ENCODE results near the gene C19orf53. TPM values are rescaled to one million over a fixed set of nuclear protein-coding genes. Genes with fewer than 3 reads are reported as not detected.
A peak's percentile ranks its signal among the peaks of the same experiment; 100 is the strongest.

The C19orf53 gene
- total and polyA plus RNA-seq, 2 of the 13 experiments (the other 11 are each of a cell fraction or from before 2014, with no cell fraction given), result 129 to 130 TPM

DNA sequence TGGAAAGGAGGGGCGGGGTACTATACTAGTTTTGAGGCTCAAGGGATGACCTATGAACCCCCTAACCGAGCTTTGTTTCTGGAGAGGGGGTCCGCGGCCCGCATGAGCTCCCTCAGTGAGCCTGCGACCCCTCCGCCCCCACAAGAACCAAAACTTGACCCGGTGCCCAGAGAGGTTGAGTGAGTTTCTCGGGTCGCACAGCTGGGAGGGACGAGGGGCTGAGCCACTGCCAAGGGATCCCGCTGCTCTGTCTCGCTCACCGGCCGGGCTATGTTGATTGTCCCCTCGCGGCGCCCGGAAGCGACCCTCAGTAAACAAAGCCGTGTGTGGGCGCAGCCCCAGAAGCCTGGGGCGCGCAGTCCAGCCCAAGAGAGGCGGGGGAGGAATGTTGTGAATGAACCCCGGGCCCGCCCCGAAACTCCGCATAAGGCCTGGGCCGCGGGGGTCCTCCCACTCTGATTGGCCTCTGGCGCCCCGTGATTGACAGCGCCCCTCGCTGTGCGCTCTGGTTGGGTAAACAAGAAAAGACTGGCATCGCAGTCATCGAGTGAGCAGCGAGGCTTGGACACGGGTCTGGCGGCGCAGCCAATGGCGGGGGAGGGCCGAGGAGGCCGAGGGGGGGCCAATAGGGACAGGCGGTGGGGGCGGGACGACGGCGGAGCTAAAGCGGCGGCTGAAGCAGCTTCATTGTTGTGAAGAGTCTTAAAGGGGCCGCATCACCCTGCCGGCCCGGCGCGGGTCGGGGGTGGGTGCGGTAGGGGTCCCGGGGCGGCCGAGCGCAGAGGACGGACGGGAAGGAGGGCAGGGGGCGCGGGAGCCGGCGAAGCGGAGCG, 20.7 kb downstream of the C19orf53 start, which contains the start of gene ZSWIM4 (continued):
- TF ChIP-seq, protein P1, sequence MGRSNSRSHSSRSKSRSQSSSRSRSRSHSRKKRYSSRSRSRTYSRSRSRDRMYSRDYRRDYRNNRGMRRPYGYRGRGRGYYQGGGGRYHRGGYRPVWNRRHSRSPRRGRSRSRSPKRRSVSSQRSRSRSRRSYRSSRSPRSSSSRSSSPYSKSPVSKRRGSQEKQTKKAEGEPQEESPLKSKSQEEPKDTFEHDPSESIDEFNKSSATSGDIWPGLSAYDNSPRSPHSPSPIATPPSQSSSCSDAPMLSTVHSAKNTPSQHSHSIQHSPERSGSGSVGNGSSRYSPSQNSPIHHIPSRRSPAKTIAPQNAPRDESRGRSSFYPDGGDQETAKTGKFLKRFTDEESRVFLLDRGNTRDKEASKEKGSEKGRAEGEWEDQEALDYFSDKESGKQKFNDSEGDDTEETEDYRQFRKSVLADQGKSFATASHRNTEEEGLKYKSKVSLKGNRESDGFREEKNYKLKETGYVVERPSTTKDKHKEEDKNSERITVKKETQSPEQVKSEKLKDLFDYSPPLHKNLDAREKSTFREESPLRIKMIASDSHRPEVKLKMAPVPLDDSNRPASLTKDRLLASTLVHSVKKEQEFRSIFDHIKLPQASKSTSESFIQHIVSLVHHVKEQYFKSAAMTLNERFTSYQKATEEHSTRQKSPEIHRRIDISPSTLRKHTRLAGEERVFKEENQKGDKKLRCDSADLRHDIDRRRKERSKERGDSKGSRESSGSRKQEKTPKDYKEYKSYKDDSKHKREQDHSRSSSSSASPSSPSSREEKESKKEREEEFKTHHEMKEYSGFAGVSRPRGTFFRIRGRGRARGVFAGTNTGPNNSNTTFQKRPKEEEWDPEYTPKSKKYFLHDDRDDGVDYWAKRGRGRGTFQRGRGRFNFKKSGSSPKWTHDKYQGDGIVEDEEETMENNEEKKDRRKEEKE (IDR thresholded peaks at IDR 0.05), result no peak
- TF ChIP-seq ZNF598 (CRISPR knock-in tag; IDR thresholded peaks at IDR 0.05; ENCODE audit: borderline replicate concordance), result no peak; the same call in 1 of the 2 replicates
- TF ChIP-seq HDAC2 (CRISPR knock-in tag; IDR thresholded peaks at IDR 0.05), result peak; percentile 76
- no peak for TF ChIP-seq ZSCAN31 (CRISPR knock-in tag; IDR thresholded peaks at IDR 0.05; ENCODE audit: low read depth)
- TF ChIP-seq ZNF747 (CRISPR knock-in tag; IDR thresholded peaks at IDR 0.05; ENCODE audit: borderline replicate concordance), result no peak
- no peak for TF ChIP-seq ZKSCAN8 (CRISPR knock-in tag; IDR thresholded peaks at IDR 0.05; ENCODE audit: borderline replicate concordance)
- no peak for TF ChIP-seq SIN3B (IDR thresholded peaks at IDR 0.05; ENCODE audit: low read length)
- no peak for TF ChIP-seq HIVEP1 (CRISPR knock-in tag; IDR thresholded peaks at IDR 0.05)
- TF ChIP-seq, protein P2, sequence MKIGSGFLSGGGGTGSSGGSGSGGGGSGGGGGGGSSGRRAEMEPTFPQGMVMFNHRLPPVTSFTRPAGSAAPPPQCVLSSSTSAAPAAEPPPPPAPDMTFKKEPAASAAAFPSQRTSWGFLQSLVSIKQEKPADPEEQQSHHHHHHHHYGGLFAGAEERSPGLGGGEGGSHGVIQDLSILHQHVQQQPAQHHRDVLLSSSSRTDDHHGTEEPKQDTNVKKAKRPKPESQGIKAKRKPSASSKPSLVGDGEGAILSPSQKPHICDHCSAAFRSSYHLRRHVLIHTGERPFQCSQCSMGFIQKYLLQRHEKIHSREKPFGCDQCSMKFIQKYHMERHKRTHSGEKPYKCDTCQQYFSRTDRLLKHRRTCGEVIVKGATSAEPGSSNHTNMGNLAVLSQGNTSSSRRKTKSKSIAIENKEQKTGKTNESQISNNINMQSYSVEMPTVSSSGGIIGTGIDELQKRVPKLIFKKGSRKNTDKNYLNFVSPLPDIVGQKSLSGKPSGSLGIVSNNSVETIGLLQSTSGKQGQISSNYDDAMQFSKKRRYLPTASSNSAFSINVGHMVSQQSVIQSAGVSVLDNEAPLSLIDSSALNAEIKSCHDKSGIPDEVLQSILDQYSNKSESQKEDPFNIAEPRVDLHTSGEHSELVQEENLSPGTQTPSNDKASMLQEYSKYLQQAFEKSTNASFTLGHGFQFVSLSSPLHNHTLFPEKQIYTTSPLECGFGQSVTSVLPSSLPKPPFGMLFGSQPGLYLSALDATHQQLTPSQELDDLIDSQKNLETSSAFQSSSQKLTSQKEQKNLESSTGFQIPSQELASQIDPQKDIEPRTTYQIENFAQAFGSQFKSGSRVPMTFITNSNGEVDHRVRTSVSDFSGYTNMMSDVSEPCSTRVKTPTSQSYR (CRISPR knock-in tag; IDR thresholded peaks at IDR 0.05; ENCODE audit: borderline replicate concordance), result no peak
- TF ChIP-seq ZNF460 (CRISPR knock-in tag; IDR thresholded peaks at IDR 0.05; ENCODE audit: borderline replicate concordance), result no peak
- no peak for TF ChIP-seq CC2D1A (CRISPR knock-in tag; IDR thresholded peaks at IDR 0.05)
- TF ChIP-seq ZNF589 (CRISPR knock-in tag; conservative IDR thresholded peaks at IDR 0.05), result no peak
- TF ChIP-seq ZNF232 (CRISPR knock-in tag; IDR thresholded peaks at IDR 0.05; ENCODE audit: borderline replicate concordance), result peak; percentile 38; the same call in 1 of the 2 replicates
- peak; percentile 87 for TF ChIP-seq RBM39 (IDR thresholded peaks at IDR 0.05; ENCODE audit: low read depth, low read length, poor library complexity, severe bottlenecking)
- TF ChIP-seq SMYD3 (CRISPR knock-in tag; IDR thresholded peaks at IDR 0.05), result no peak
- no peak for TF ChIP-seq ZNF552 (CRISPR knock-in tag; IDR thresholded peaks at IDR 0.05; ENCODE audit: borderline replicate concordance)
- TF ChIP-seq HOXA5 (CRISPR knock-in tag; IDR thresholded peaks at IDR 0.05), result peak; percentile 30; the same call in 1 of the 2 replicates
- TF ChIP-seq, protein P3, sequence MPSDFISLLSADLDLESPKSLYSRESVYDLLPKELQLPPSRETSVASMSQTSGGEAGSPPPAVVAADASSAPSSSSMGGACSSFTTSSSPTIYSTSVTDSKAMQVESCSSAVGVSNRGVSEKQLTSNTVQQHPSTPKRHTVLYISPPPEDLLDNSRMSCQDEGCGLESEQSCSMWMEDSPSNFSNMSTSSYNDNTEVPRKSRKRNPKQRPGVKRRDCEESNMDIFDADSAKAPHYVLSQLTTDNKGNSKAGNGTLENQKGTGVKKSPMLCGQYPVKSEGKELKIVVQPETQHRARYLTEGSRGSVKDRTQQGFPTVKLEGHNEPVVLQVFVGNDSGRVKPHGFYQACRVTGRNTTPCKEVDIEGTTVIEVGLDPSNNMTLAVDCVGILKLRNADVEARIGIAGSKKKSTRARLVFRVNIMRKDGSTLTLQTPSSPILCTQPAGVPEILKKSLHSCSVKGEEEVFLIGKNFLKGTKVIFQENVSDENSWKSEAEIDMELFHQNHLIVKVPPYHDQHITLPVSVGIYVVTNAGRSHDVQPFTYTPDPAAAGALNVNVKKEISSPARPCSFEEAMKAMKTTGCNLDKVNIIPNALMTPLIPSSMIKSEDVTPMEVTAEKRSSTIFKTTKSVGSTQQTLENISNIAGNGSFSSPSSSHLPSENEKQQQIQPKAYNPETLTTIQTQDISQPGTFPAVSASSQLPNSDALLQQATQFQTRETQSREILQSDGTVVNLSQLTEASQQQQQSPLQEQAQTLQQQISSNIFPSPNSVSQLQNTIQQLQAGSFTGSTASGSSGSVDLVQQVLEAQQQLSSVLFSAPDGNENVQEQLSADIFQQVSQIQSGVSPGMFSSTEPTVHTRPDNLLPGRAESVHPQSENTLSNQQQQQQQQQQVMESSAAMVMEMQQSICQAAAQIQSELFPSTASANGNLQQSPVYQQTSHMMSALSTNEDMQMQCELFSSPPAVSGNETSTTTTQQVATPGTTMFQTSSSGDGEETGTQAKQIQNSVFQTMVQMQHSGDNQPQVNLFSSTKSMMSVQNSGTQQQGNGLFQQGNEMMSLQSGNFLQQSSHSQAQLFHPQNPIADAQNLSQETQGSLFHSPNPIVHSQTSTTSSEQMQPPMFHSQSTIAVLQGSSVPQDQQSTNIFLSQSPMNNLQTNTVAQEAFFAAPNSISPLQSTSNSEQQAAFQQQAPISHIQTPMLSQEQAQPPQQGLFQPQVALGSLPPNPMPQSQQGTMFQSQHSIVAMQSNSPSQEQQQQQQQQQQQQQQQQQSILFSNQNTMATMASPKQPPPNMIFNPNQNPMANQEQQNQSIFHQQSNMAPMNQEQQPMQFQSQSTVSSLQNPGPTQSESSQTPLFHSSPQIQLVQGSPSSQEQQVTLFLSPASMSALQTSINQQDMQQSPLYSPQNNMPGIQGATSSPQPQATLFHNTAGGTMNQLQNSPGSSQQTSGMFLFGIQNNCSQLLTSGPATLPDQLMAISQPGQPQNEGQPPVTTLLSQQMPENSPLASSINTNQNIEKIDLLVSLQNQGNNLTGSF (CRISPR knock-in tag; IDR thresholded peaks at IDR 0.05), result no peak

All from HepG2 (cell line).